Ascending aorta (tissue), 2 donors: ENCODE measurements around the gene THOC5. TPM values are rescaled to one million over a fixed set of nuclear protein-coding genes. Genes with fewer than 3 reads are reported as not detected.
A peak's percentile ranks its signal among the peaks of the same experiment; 100 is the strongest.
"Not testable (repeated sequence)": the region's sequence is repeated elsewhere in the genome, so short reads cannot be mapped to it uniquely, and the experiment has no call there.

ENCODE experiments used
- DNase-seq, 2 donors: peaks; one replicate each; pipeline ENCODE4 v3.0.0-alpha.2; 2019; ENCODE audit warnings: low spot score in 2 of 2
- H3K27ac ChIP-seq, 2 donors: fragments of 200-600 bp; sonication (generic); one replicate each; pipeline ENCODE4 v1.5.1; 2016 to 2017; ENCODE audit warnings: mild to moderate bottlenecking in 1 of 2
- H3K27me3 ChIP-seq: fragments of 200-600 bp; sonication (generic); one replicate; pipeline ENCODE4 v1.5.1; 2017
- H3K36me3 ChIP-seq, 2 donors: fragments of 200-600 bp; sonication (generic); one replicate each; pipeline ENCODE4 v1.5.1; 2016
- H3K4me1 ChIP-seq, 2 donors: fragments of 200-600 bp; sonication (generic); one replicate each; pipeline ENCODE4 v1.5.1; 2016 to 2017; ENCODE audit warnings: mild to moderate bottlenecking in 1 of 2
- H3K4me3 ChIP-seq, 2 donors: fragments of 200-600 bp; sonication (generic); one replicate each; pipeline ENCODE4 v1.5.1; 2016 to 2017; ENCODE audit warnings: mild to moderate bottlenecking in 1 of 2
- H3K9me3 ChIP-seq, 2 donors: fragments of 200-600 bp; sonication (generic); one replicate each; pipeline ENCODE4 v1.5.1; 2016
- intact Hi-C: fragments of 100-400 bp; cut with DNase I; formaldehyde crosslinking; loops from one replicate; pipeline ENCODE4 v1.15.1; 2023
- total RNA-seq: library from RNA; depleted of rRNA; stranded (reverse); fragments of >200 nt; gene quantifications from one replicate; pipeline ENCODE4 v1.1.0, GENCODE V29; 2016
- TF ChIP-seq, protein P1 (sequence below), 3 experiments: fragments of 200-600 bp in 2 of 3; fragments of 450-650 bp in 1 of 3; sonication (generic) in 2 of 3; IDR thresholded peaks; one replicate each; pipeline ENCODE4 v1.5.1; 2016 to 2019; ENCODE audit warnings: antibody characterized with exemption in 3 of 3, mild to moderate bottlenecking in 1 of 3, moderate library complexity in 1 of 3

The THOC5 gene
- total RNA-seq: 21.5 TPM

DNA sequence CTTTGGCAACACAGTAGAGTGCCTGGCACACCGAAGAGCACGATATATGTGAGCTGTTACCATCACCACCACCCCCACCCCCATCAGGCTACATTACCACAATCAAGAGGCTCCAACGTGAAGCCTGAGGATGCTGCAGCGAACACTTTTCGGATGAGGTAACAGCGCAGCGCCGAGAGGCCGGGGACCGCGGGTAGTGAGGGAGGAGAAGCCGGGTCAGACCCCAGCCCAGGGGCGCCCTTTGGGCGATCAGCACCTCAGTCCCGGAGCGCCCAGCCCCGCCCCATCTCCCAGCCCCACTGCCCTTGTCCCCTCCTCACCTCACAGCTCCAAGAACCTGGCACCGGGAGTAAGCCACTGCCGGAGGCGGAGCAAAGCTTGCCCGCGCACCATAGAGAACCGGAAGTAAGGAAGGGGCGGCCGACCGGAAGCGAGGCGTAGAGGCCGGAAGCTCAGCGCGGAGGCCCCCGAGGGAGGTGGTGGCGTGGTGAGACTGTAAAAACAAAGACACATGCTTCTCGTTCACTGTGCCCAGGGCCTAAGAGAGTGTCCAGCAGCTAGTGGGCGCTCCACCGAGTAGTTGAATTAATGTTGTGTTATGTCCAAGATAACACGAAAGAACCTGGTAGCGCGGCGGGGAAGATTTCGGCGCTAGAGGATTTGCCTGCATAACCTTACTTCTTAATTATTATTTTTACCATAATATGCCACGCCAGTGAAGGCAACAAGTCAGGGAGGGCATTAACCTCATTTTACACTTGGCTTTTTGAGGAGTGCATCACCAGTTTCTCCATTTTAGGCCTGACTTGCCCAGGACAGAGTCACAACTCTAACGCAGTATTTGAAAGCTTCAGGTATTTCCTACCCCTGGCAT lies at the start of gene THOC5:
THOC5 (minus strand) TSS at position 407 of the 874 bp plus-strand sequence. CDS start 4,610 bp downstream, outside the sequence.
- TF ChIP-seq, protein P1, sequence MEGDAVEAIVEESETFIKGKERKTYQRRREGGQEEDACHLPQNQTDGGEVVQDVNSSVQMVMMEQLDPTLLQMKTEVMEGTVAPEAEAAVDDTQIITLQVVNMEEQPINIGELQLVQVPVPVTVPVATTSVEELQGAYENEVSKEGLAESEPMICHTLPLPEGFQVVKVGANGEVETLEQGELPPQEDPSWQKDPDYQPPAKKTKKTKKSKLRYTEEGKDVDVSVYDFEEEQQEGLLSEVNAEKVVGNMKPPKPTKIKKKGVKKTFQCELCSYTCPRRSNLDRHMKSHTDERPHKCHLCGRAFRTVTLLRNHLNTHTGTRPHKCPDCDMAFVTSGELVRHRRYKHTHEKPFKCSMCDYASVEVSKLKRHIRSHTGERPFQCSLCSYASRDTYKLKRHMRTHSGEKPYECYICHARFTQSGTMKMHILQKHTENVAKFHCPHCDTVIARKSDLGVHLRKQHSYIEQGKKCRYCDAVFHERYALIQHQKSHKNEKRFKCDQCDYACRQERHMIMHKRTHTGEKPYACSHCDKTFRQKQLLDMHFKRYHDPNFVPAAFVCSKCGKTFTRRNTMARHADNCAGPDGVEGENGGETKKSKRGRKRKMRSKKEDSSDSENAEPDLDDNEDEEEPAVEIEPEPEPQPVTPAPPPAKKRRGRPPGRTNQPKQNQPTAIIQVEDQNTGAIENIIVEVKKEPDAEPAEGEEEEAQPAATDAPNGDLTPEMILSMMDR (IDR thresholded peaks at IDR 0.05): peak; percentile 56 to 75 (median 74)
- intact Hi-C loops: loop anchor here (1.0 kb wide), 2 partner anchors 50 to 242 kb away; partner anchors contain the start of gene NF2
- Histone ChIP-seq H3K4me3 (peak within 1 kb of the TSS; percentile 74 to 82), H3K27ac (peak within 1 kb of the TSS; percentile 84 to 85), H3K27me3 (no peaks in the 10 kb centered on the region), H3K4me1 (peaks cover 4 to 7% of the 10 kb centered on the region in 2 donors), H3K9me3 (no peaks in the 10 kb centered on the region), H3K36me3 (peaks cover 27 to 28% of the 10 kb centered on the region in 2 donors)
- DNase-seq: peak; percentile 74 to 95

DNA sequence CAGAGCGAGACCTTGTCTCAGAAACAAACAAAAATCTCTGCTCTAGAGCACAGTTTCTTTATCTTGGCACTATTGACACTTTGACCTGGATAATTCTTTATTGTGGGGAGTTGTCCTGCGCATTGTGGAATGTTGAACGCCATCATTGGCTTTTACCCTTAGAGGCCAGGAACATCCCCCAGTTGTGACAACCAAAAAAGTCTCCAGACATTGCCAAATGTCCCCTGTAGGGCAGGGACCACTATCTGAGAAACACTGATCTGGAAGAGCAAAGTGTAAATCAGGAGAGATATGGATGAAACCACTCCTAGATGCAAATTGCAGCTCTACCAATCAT lies 45.1 kb upstream of the THOC5 start:
- Histone ChIP-seq H3K4me1 (no peaks in the 10 kb centered on the region), H3K9me3 (no peaks in the 10 kb centered on the region), H3K4me3 (no peak overlapping the region), H3K27me3 (no peaks in the 10 kb centered on the region), H3K36me3 (no peaks in the 10 kb centered on the region), H3K27ac (no peak overlapping the region)
- no peak for DNase-seq
- TF ChIP-seq, protein P1 (IDR thresholded peaks at IDR 0.05): no peak
- intact Hi-C loops: no loop called here

DNA sequence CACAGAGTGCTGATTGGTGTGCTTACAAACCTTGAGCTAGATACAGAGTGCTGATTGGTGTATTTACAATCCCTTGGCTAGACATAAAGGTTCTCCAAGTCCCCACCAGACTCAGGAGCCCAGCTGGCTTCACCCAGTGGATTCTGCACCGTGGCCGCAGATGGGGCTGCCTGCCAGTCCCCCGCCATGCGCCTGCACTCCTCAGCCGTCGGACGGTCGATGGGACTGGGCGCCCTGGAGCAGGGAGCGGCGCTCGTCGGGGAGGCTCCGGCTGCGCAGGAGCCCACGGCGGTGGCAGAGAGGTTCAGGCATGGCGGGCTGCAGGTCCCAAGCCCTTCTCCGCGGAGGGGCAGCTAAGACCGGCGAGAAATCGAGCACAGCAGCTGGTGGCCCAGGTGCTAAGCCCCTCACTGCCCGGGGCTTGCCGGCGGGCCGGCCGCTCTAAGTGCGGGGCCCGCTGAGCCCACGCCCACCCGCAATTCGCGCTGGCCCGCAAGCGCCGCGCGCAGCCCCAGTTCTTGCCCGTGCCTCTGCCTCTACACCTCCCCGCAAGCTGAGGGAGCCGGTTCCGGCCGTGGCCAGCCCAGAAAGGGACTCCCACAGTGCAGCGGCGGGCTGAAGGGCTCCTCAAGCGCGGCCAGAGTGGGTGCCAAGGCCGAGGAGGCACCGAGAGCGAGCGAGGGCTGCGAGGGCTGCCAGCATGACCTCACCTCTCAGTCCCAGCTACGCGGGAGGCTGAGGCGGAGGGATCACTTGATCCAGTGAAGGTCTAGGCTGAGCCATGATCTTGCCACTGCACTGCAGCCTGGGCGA lies 44.5 kb upstream of the THOC5 start:
- H3K27me3 ChIP-seq, H3K27ac ChIP-seq, DNase-seq, H3K4me1 ChIP-seq, H3K9me3 ChIP-seq, intact Hi-C loops, H3K4me3 ChIP-seq, H3K36me3 ChIP-seq: not testable (repeated sequence)

DNA sequence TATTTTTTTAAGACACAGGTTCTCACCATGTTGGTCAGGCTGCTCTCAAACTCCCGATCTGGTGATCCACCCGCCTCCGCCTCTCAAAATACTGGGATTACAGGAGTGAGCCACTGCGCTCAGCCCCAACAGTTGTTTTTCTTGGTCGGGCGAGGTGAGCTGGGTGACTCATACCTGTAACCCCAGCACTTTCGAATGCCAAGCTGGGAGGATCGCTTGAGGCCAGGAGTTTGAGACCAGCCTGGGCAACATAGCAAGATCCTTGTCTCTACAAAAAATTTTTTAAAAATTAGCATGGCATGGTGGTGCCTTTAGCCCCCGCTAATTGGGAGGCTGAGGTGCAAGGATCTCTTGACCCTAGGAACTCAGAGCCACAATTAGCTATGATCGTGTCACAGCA lies 42.9 kb upstream of the THOC5 start:
- no peak for DNase-seq
- intact Hi-C loops: no loop called here

DNA sequence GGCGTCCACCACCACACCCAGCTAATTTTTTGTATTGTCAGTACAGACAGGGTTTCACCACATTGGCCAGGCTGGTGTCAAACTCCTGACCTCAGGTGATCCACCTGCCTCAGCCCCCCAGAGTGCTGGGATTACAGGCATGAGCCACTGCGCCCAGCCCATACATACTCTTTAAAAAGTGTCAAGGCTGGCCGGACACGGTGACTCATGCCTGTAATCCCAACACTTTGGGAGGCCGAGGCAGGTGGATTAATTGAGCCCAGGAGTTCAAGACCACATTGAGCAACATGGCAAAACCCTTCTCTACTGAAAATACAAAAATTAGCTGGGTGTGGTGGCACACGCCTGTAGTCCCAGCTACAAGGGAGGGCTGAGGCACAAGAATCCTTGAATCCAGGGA lies 40.9 kb upstream of the THOC5 start:
- H3K36me3 ChIP-seq, DNase-seq, H3K4me3 ChIP-seq, H3K27me3 ChIP-seq, H3K27ac ChIP-seq, intact Hi-C loops, H3K4me1 ChIP-seq, H3K9me3 ChIP-seq: not testable (repeated sequence)

More for the DNA sequence above, 42.9 kb upstream of the THOC5 start:
- Histone ChIP-seq H3K4me1 (no peaks in the 10 kb centered on the region), H3K9me3 (no peaks in the 10 kb centered on the region), H3K27me3 (no peaks in the 10 kb centered on the region), H3K27ac (no peak overlapping the region), H3K4me3 (no peak overlapping the region), H3K36me3 (no peaks in the 10 kb centered on the region)
- TF ChIP-seq, protein P1 (IDR thresholded peaks at IDR 0.05): no peak

DNA sequence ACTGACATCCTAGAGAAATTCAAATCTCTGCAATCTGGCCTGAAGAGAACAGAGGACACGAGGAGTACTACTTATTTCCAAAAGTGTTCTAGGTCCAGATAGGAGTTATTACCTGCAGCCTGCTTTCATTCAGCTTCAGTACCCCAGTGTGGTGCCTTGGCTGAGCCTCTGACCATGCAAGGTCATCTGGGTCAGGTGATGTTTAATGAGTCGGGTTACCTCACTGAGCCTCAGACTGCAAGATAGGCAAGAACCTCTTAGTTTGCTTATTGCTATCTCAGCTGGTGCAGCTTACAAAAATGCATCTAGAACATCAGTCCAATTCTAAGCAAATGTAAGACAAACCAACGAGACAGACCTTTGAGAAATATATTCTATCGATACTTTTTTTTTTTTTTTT lies 40.4 kb upstream of the THOC5 start:
- no peak for DNase-seq
- H3K36me3 ChIP-seq: no peaks in the 10 kb centered on the region
- no peaks in the 10 kb centered on the region for H3K27me3 ChIP-seq
- H3K9me3 ChIP-seq: no peaks in the 10 kb centered on the region
- H3K4me3 ChIP-seq: no peak overlapping the region
- intact Hi-C loops: no loop called here
- TF ChIP-seq, protein P1 (IDR thresholded peaks at IDR 0.05): no peak
- H3K27ac ChIP-seq: no peak overlapping the region
- H3K4me1 ChIP-seq: no peaks in the 10 kb centered on the region
